SK-N-SH (cell line): ENCODE data around the gene HARS1. TPM values are rescaled to one million over a fixed set of nuclear protein-coding genes. Genes with fewer than 3 reads are reported as not detected.

Source experiments
- CTCF ChIA-PET: fragments of 300-600, 350-600 bp; formaldehyde crosslinking; extraction: SDS; loops from one replicate; lab custom pipeline; 2021; lab: Yijun Ruan, JAX
- POLR2A ChIA-PET: fragments of 350-600 bp; sonication (Branson Sonifier 250); formaldehyde crosslinking; extraction: SDS; loops from one replicate; lab custom pipeline; 2020; ENCODE audit warnings: antibody characterized with exemption, inconsistent platforms; lab: Yijun Ruan, JAX
- DNase-seq: peaks from one replicate; pipeline ENCODE4 v3.0.0; 2012
- H2AFZ ChIP-seq: fragments of 200-600 bp; sonication (generic); 2 replicates; pipeline ENCODE4 v1.8.1; 2016; ENCODE audit warnings: antibody characterized with exemption, mild to moderate bottlenecking, low read depth
- H3F3A ChIP-seq: fragments of 200-600 bp; sonication (generic); replicated peaks from 2 replicates; pipeline ENCODE3; 2016; ENCODE audit warnings: antibody characterized with exemption, mild to moderate bottlenecking; ENCODE audit not compliant: insufficient read depth
- H3K27ac ChIP-seq, 2 experiments: fragments of 200-500 bp in 1 of 2; fragments of 200-600 bp in 1 of 2; sonication (Bioruptor generic) in 1 of 2; sonication (generic), shearing (Covaris generic) in 1 of 2; 2 replicates each; pipeline versions ENCODE4 v1.5.1 to v1.6.1; 2014 to 2016; ENCODE audit warnings: low read depth in 2 of 2, inconsistent platforms in 1 of 2, low read length in 1 of 2, mild to moderate bottlenecking in 1 of 2, mixed read lengths in 1 of 2
- H3K27me3 ChIP-seq: fragments of 200-600 bp; sonication (generic), shearing (Covaris generic); 2 replicates; pipeline ENCODE4 v1.6.1; 2016; ENCODE audit warnings: mixed run types; ENCODE audit not compliant: insufficient read depth
- H3K36me3 ChIP-seq, 2 experiments: fragments of 200-500 bp in 1 of 2; fragments of 200-600 bp in 1 of 2; sonication (Bioruptor generic) in 1 of 2; sonication (generic) in 1 of 2; replicated peaks in 1 of 2; 2 replicates each; pipeline versions ENCODE3 to v1.5.1; 2014 to 2016; ENCODE audit warnings: low read length in 1 of 2, mild to moderate bottlenecking in 1 of 2; ENCODE audit not compliant: insufficient read depth in 2 of 2, control insufficient read depth in 1 of 2
- H3K4me1 ChIP-seq, 2 experiments: fragments of 200-500 bp in 1 of 2; fragments of 200-600 bp in 1 of 2; sonication (Bioruptor generic) in 1 of 2; sonication (generic), shearing (Covaris generic) in 1 of 2; 2 replicates each; pipeline versions ENCODE4 v1.5.1 to v1.6.1; 2014 to 2016; ENCODE audit warnings: low read depth in 1 of 2, low read length in 1 of 2, mixed run types in 1 of 2; ENCODE audit not compliant: insufficient read depth in 2 of 2, control insufficient read depth in 1 of 2
- H3K4me2 ChIP-seq: fragments of 200-600 bp; sonication (generic), shearing (Covaris generic); 2 replicates; pipeline ENCODE4 v1.6.1; 2017; ENCODE audit warnings: mixed run types
- H3K4me3 ChIP-seq, 2 experiments: fragments of 200-500 bp in 1 of 2; fragments of 200-600 bp in 1 of 2; sonication (Bioruptor generic) in 1 of 2; sonication (generic), shearing (Covaris generic) in 1 of 2; 2 replicates each; pipeline versions ENCODE4 v1.5.1 to v1.8.1; 2014 to 2016; ENCODE audit warnings: low read depth in 2 of 2, inconsistent platforms in 1 of 2, low read length in 1 of 2, mild to moderate bottlenecking in 1 of 2, mixed read lengths in 1 of 2, moderate library complexity in 1 of 2
- H3K79me2 ChIP-seq: fragments of 200-600 bp; sonication (generic); 2 replicates; pipeline ENCODE4 v1.8.1; 2017; ENCODE audit warnings: mild to moderate bottlenecking; ENCODE audit not compliant: insufficient read depth
- H3K9ac ChIP-seq: fragments of 200-600 bp; sonication (generic); 2 replicates; pipeline ENCODE4 v1.6.1; 2017; ENCODE audit warnings: mixed run types
- H3K9me2 ChIP-seq: fragments of 200-600 bp; sonication (generic); 2 replicates; pipeline ENCODE4 v1.6.1; 2017; ENCODE audit warnings: mixed run types
- H3K9me3 ChIP-seq: fragments of 200-600 bp; sonication (generic); 2 replicates; pipeline ENCODE4 v1.6.1; 2017; ENCODE audit warnings: mixed run types, mild to moderate bottlenecking, moderate library complexity
- H4K20me1 ChIP-seq: fragments of 200-600 bp; sonication (generic); 2 replicates; pipeline ENCODE4 v1.6.1; 2017; ENCODE audit warnings: mild to moderate bottlenecking, mixed run types; ENCODE audit not compliant: insufficient read depth
- ELF1 ChIP-seq: IDR thresholded peaks from 2 replicates; pipeline ENCODE4 v1.4.0; 2012
- EP300 ChIP-seq, 2 experiments: IDR thresholded peaks; 2 replicates each; pipeline versions ENCODE4 v1.4.0 to v1.6.1; 2012; ENCODE audit warnings: borderline replicate concordance in 1 of 2, low read depth in 1 of 2, low read length in 1 of 2
- EZH2phosphoT487 ChIP-seq: fragments of 200-600 bp; sonication (generic); IDR thresholded peaks from 2 replicates; pipeline ENCODE4 v1.6.1; 2017; ENCODE audit warnings: low read depth, mixed run types, mild to moderate bottlenecking, antibody characterized with exemption, moderate library complexity, borderline replicate concordance
- FOSL2 ChIP-seq: IDR thresholded peaks from 2 replicates; pipeline ENCODE4 v1.4.0; 2012; ENCODE audit warnings: low read depth, mild to moderate bottlenecking, moderate library complexity, borderline replicate concordance
- FOXM1 ChIP-seq: IDR thresholded peaks from 2 replicates; pipeline ENCODE4 v1.4.0; 2012; ENCODE audit warnings: low read depth, mild to moderate bottlenecking
- GABPA ChIP-seq: IDR thresholded peaks from 2 replicates; pipeline ENCODE4 v1.4.0; 2012; ENCODE audit warnings: low read depth, mild to moderate bottlenecking
- GATA2 ChIP-seq: sonication (generic); formaldehyde crosslinking; IDR thresholded peaks from 2 replicates; pipeline ENCODE4 v1.5.0; 2020; ENCODE audit warnings: mild to moderate bottlenecking, missing genetic modification reagents
- MEF2A ChIP-seq: IDR thresholded peaks from 2 replicates; pipeline ENCODE4 v1.4.0; 2012; ENCODE audit warnings: low read depth, borderline replicate concordance
- MXI1 ChIP-seq: IDR thresholded peaks from 2 replicates; pipeline ENCODE4 v1.6.1; 2012; ENCODE audit warnings: mild to moderate bottlenecking, low read depth, low read length, improper control_type of control experiment
- NFIC ChIP-seq: IDR thresholded peaks from 2 replicates; pipeline ENCODE4 v1.4.0; 2012; ENCODE audit warnings: borderline replicate concordance
- RAD21 ChIP-seq: IDR thresholded peaks from 2 replicates; pipeline ENCODE4 v1.6.1; 2012; ENCODE audit warnings: mild to moderate bottlenecking, low read length
- RCOR1 ChIP-seq: fragments of 150-350 bp; IDR thresholded peaks from 2 replicates; pipeline ENCODE4 v1.6.1; 2017; ENCODE audit warnings: antibody characterized with exemption, low read length
- RFX5 ChIP-seq: IDR thresholded peaks from 2 replicates; pipeline ENCODE4 v1.6.1; 2012; ENCODE audit warnings: mild to moderate bottlenecking, improper control_type of control experiment, low read length
- RXRA ChIP-seq: IDR thresholded peaks from 2 replicates; pipeline ENCODE4 v1.4.0; 2012; ENCODE audit warnings: low read depth, mild to moderate bottlenecking, borderline replicate concordance
- SIN3A ChIP-seq: IDR thresholded peaks from 2 replicates; pipeline ENCODE4 v1.6.1; 2012; ENCODE audit warnings: low read depth, mild to moderate bottlenecking, low read length, moderate library complexity, borderline replicate concordance
- SMC3 ChIP-seq: IDR thresholded peaks from 2 replicates; pipeline ENCODE4 v1.6.1; 2012; ENCODE audit warnings: low read depth, low read length, improper control_type of control experiment
- TCF12 ChIP-seq: IDR thresholded peaks from 2 replicates; pipeline ENCODE4 v1.4.0; 2012
- YY1 ChIP-seq: IDR thresholded peaks from 2 replicates; pipeline ENCODE4 v1.4.0; 2012; ENCODE audit warnings: low read depth, mild to moderate bottlenecking
- WGBS: methylation state at CpG from one replicate; pipeline ENCODE4 v1.1.6; 2017; ENCODE audit warnings: low lambda C conversion rate; 5-methylcytosine and 5-hydroxymethylcytosine counted together
- polyA plus RNA-seq, 3 experiments: library from polyadenylated mRNA; depleted of rRNA; stranded (reverse); fragments of >200 nt; gene quantifications; 2 replicates each; pipeline ENCODE4 v1.2.3, GENCODE V29; 2012
- TF ChIP-seq, protein P1 (sequence below): IDR thresholded peaks from 2 replicates; pipeline ENCODE4; 2012
- TF ChIP-seq, protein P2 (sequence below): IDR thresholded peaks from 2 replicates; pipeline ENCODE4 v1.6.1; 2012; ENCODE audit warnings: mild to moderate bottlenecking, low read depth, low read length, moderate library complexity
- TF ChIP-seq, protein P3 (sequence below): fragments of 150-350 bp; IDR thresholded peaks from 2 replicates; pipeline ENCODE4 v1.6.1; 2017; ENCODE audit warnings: antibody characterized with exemption, low read length, low read depth, borderline replicate concordance
- TF ChIP-seq, protein P4 (sequence below): IDR thresholded peaks from 2 replicates; pipeline ENCODE4 v1.4.0; 2012; ENCODE audit warnings: low read depth
- TF ChIP-seq, protein P5 (sequence below): IDR thresholded peaks from 2 replicates; pipeline ENCODE4 v1.4.0; 2012; ENCODE audit warnings: low read depth, borderline replicate concordance

HARS1 gene
- polyA plus RNA-seq, 1 of the 3 experiments (the other 2 are of a cell fraction), result 124 TPM

DNA sequence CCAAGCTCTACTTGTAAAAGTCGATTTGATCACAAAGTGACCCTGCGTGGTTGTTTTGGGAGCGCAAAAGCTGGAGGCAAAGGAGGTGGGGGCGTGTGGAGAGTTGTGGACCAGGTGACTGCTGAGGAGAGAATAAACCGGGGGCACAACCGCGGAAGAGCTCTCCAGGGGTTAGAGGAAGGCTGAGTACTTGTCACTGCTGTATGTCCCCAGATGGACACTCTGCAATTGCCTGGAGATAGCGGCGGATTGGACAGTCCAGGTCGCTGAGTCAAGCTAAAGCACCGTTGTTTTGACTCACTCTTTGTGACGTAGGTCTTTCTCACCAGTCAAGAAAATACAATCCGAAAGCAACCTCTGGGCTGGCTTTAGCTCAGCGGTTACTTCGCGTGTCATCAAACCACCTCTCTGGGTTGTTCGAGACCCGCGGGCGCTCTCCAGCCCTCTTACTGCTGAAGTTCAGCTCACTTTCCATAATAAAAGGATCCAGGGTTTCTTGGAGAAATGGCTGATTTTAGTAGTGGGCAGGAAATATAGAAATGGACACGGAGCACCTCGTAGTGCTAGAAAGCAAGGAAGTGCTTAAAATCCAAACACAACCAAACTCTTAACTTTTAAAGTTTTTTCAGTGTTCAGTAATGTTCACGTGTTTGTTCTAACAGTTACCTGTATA lies 34.8 kb upstream of the HARS1 start:
- Histone ChIP-seq H3K4me1 (no peaks in the 10 kb centered on the region; a peak in 1 of 4 replicates), H3K27me3 (no peaks in the 10 kb centered on the region), H3K9ac (no peak overlapping the region), H3K27ac (peak overlapping the region in 1 of 2 experiments; percentile 26; a peak in 1 of 4 replicates), H4K20me1 (no peaks in the 10 kb centered on the region), H3K4me2 (peak overlapping the region; percentile 76), H3K79me2 (no peaks in the 10 kb centered on the region), H3K9me2 (no peaks in the 10 kb centered on the region), H3K36me3 (no peaks in the 10 kb centered on the region), H2AFZ (peak overlapping the region; percentile 74; the same call in 1 of the 2 replicates), H3F3A (peaks cover 10% of the 10 kb centered on the region), H3K4me3 (peak overlapping the region; percentile 52 to 56), H3K9me3 (no peaks in the 10 kb centered on the region; the same call in 1 of the 2 replicates)
- ChIA-PET CTCF (interaction anchor here (0.6 to 1.7 kb wide), 4 partner anchors 353 to 893 kb away, joined by 3 to 6 read pairs (median 4); partner anchors contain the start of genes DIAPH1 and HBEGF), POLR2A (interaction anchor here (0.6 to 1.3 kb wide), 4 partner anchors 26 to 696 kb away, joined by 3 to 6 read pairs (median 3); partner anchors contain the start of genes IK, NDUFA2 and ZMAT2)
- WGBS, result 7% methylated on average over 23 of the region's 23 CpGs
- DNase-seq, result peak; percentile 62
- TF ChIP-seq, protein P1, sequence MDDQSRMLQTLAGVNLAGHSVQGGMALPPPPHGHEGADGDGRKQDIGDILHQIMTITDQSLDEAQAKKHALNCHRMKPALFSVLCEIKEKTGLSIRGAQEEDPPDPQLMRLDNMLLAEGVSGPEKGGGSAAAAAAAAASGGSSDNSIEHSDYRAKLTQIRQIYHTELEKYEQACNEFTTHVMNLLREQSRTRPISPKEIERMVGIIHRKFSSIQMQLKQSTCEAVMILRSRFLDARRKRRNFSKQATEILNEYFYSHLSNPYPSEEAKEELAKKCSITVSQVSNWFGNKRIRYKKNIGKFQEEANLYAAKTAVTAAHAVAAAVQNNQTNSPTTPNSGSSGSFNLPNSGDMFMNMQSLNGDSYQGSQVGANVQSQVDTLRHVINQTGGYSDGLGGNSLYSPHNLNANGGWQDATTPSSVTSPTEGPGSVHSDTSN, result no peak; the same call in 1 of the 2 replicates
- no peak for TF ChIP-seq FOXM1
- no peak for TF ChIP-seq SMC3
- TF ChIP-seq, protein P2, sequence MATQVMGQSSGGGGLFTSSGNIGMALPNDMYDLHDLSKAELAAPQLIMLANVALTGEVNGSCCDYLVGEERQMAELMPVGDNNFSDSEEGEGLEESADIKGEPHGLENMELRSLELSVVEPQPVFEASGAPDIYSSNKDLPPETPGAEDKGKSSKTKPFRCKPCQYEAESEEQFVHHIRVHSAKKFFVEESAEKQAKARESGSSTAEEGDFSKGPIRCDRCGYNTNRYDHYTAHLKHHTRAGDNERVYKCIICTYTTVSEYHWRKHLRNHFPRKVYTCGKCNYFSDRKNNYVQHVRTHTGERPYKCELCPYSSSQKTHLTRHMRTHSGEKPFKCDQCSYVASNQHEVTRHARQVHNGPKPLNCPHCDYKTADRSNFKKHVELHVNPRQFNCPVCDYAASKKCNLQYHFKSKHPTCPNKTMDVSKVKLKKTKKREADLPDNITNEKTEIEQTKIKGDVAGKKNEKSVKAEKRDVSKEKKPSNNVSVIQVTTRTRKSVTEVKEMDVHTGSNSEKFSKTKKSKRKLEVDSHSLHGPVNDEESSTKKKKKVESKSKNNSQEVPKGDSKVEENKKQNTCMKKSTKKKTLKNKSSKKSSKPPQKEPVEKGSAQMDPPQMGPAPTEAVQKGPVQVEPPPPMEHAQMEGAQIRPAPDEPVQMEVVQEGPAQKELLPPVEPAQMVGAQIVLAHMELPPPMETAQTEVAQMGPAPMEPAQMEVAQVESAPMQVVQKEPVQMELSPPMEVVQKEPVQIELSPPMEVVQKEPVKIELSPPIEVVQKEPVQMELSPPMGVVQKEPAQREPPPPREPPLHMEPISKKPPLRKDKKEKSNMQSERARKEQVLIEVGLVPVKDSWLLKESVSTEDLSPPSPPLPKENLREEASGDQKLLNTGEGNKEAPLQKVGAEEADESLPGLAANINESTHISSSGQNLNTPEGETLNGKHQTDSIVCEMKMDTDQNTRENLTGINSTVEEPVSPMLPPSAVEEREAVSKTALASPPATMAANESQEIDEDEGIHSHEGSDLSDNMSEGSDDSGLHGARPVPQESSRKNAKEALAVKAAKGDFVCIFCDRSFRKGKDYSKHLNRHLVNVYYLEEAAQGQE, result peak; percentile 94
- TF ChIP-seq RAD21, result no peak
- 0 out of 2 replicates have a peak, but pooled peaks have one; percentile 39 for TF ChIP-seq GABPA
- peak; percentile 19; the same call in 1 of the 2 replicates for TF ChIP-seq TCF12
- no peak for TF ChIP-seq EP300 (IDR thresholded peaks at IDR 0.05; ENCODE audit: borderline replicate concordance in 1 of 2, low read depth in 1 of 2, low read length in 1 of 2)
- no peak for TF ChIP-seq ELF1
- TF ChIP-seq, protein P3, sequence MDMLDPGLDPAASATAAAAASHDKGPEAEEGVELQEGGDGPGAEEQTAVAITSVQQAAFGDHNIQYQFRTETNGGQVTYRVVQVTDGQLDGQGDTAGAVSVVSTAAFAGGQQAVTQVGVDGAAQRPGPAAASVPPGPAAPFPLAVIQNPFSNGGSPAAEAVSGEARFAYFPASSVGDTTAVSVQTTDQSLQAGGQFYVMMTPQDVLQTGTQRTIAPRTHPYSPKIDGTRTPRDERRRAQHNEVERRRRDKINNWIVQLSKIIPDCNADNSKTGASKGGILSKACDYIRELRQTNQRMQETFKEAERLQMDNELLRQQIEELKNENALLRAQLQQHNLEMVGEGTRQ, result no peak
- peak; percentile 90 for TF ChIP-seq FOSL2
- no peak for TF ChIP-seq RCOR1
- TF ChIP-seq MXI1, result 0 out of 2 replicates have a peak, but pooled peaks have one; percentile 22
- TF ChIP-seq SIN3A, result no peak; the same call in 1 of the 2 replicates
- TF ChIP-seq EZH2phosphoT487, result no peak
- TF ChIP-seq, protein P4, sequence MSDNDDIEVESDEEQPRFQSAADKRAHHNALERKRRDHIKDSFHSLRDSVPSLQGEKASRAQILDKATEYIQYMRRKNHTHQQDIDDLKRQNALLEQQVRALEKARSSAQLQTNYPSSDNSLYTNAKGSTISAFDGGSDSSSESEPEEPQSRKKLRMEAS, result peak; percentile 70; the same call in 1 of the 2 replicates
- TF ChIP-seq, protein P5, sequence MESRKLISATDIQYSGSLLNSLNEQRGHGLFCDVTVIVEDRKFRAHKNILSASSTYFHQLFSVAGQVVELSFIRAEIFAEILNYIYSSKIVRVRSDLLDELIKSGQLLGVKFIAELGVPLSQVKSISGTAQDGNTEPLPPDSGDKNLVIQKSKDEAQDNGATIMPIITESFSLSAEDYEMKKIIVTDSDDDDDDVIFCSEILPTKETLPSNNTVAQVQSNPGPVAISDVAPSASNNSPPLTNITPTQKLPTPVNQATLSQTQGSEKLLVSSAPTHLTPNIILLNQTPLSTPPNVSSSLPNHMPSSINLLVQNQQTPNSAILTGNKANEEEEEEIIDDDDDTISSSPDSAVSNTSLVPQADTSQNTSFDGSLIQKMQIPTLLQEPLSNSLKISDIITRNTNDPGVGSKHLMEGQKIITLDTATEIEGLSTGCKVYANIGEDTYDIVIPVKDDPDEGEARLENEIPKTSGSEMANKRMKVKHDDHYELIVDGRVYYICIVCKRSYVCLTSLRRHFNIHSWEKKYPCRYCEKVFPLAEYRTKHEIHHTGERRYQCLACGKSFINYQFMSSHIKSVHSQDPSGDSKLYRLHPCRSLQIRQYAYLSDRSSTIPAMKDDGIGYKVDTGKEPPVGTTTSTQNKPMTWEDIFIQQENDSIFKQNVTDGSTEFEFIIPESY, result no peak
- peak; percentile 61; the same call in 1 of the 2 replicates for TF ChIP-seq YY1
- TF ChIP-seq RFX5, result peak; percentile 86
- TF ChIP-seq NFIC, result no peak; the same call in 1 of the 2 replicates
- no peak for TF ChIP-seq GATA2 (CRISPR knock-in tag)
- TF ChIP-seq MEF2A, result no peak
- peak; percentile 33; the same call in 1 of the 2 replicates for TF ChIP-seq RXRA
